ENCODE results near the gene SELENOF.

DNA sequence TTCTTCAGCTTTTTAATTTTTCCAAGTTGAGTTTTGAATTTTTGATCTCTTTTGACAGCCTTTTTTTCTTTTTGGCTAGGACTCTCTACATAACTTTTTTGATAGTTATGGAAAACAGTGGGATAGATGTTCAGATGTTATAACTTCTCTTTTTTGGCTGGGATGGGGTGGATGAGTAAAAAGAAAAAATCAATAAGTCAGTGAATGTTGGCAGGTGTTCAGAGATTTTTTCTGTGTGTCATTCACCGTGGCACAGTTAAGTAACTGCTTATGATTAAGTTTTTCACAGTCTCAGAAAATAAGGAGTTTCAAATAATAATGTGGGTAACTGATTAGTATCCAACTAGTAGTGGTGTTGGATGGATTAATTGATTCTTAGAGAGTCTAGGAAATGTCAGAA, 24.5 kb upstream of the SELENOF start:
- TF ChIP-seq, protein P1, sequence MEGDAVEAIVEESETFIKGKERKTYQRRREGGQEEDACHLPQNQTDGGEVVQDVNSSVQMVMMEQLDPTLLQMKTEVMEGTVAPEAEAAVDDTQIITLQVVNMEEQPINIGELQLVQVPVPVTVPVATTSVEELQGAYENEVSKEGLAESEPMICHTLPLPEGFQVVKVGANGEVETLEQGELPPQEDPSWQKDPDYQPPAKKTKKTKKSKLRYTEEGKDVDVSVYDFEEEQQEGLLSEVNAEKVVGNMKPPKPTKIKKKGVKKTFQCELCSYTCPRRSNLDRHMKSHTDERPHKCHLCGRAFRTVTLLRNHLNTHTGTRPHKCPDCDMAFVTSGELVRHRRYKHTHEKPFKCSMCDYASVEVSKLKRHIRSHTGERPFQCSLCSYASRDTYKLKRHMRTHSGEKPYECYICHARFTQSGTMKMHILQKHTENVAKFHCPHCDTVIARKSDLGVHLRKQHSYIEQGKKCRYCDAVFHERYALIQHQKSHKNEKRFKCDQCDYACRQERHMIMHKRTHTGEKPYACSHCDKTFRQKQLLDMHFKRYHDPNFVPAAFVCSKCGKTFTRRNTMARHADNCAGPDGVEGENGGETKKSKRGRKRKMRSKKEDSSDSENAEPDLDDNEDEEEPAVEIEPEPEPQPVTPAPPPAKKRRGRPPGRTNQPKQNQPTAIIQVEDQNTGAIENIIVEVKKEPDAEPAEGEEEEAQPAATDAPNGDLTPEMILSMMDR (IDR thresholded peaks at IDR 0.05; ENCODE audit: low read length): no peak
- TF ChIP-seq EZH2 (IDR thresholded peaks at IDR 0.05; ENCODE audit: borderline replicate concordance, low read length): no peak

Measured in OCI-LY1 (cell line).